Activated naive CD8-positive, alpha-beta T cell treated with anti-CD3 and anti-CD28 coated beads, Interleukin-2, amount 50 U/mL, for 24 hours (primary cell): ENCODE measurements around the gene CTSV.
"Not testable (repeated sequence)": the region's sequence is repeated elsewhere in the genome, so short reads cannot be mapped to it uniquely, and the experiment has no call there.

Source experiments
- ATAC-seq: fragments of 150-1000 bp; cut with Tn5 transposase; one replicate; pipeline ENCODE4 v1.10.0; 2021
- DNase-seq: peaks from one replicate; pipeline ENCODE4 v3.0.0; 2021
- H3K27ac Mint-ChIP-seq: one replicate; pipeline ENCODE4 v1.8.0; 2021; ENCODE audit warnings: mild to moderate bottlenecking, mixed read lengths
- H3K27me3 Mint-ChIP-seq: one replicate; pipeline ENCODE4 v1.8.0; 2021; ENCODE audit warnings: mixed read lengths
- H3K36me3 Mint-ChIP-seq: one replicate; pipeline ENCODE4 v1.8.0; 2021; ENCODE audit warnings: low read depth, mixed read lengths
- H3K4me1 Mint-ChIP-seq: one replicate; pipeline ENCODE4 v1.8.0; 2021; ENCODE audit warnings: mixed read lengths
- H3K4me3 Mint-ChIP-seq: one replicate; pipeline ENCODE4 v1.8.0; 2021; ENCODE audit warnings: mild to moderate bottlenecking, moderate library complexity, mixed read lengths
- H3K9me3 Mint-ChIP-seq: one replicate; pipeline ENCODE4 v1.8.0; 2021; ENCODE audit warnings: mixed read lengths

Gene CTSV

GRCh38 chr9:97060796-97061195, 21.9 kb upstream of the CTSV start:
- Mint-ChIP-seq H3K27me3 (peaks cover 10% of the 10 kb centered on the region), H3K9me3 (peaks cover 4% of the 10 kb centered on the region), H3K4me3 (no peak overlapping the region), H3K27ac (no peak overlapping the region), H3K4me1 (peaks cover 12% of the 10 kb centered on the region), H3K36me3 (no peaks in the 10 kb centered on the region)
- DNase-seq (no peak), ATAC-seq (no peak)

GRCh38 chr9:97059626-97060025, 20.7 kb upstream of the CTSV start:
- no peak overlapping the region for H3K4me3 Mint-ChIP-seq
- ATAC-seq (no peak), DNase-seq (no peak)
- H3K9me3 Mint-ChIP-seq, result no peaks in the 10 kb centered on the region
- H3K27me3 Mint-ChIP-seq, result peaks cover 10% of the 10 kb centered on the region
- H3K4me1 Mint-ChIP-seq, result peaks cover 12% of the 10 kb centered on the region
- no peak overlapping the region for H3K27ac Mint-ChIP-seq
- no peaks in the 10 kb centered on the region for H3K36me3 Mint-ChIP-seq

GRCh38 chr9:97057651-97058050, 18.7 kb upstream of the CTSV start:
- Mint-ChIP-seq H3K4me1 (peaks cover 8% of the 10 kb centered on the region), H3K9me3 (no peaks in the 10 kb centered on the region), H3K4me3 (no peak overlapping the region), H3K36me3 (no peaks in the 10 kb centered on the region), H3K27ac (no peak overlapping the region), H3K27me3 (peaks cover 22% of the 10 kb centered on the region)
- DNase-seq (no peak), ATAC-seq (no peak)

GRCh38 chr9:97055891-97056290, 16.9 kb upstream of the CTSV start:
- not testable (repeated sequence) for H3K4me3 Mint-ChIP-seq, H3K36me3 Mint-ChIP-seq, H3K27ac Mint-ChIP-seq, H3K9me3 Mint-ChIP-seq, ATAC-seq, H3K4me1 Mint-ChIP-seq, DNase-seq
- H3K27me3 Mint-ChIP-seq, result peaks cover 27% of the 10 kb centered on the region

DNA sequence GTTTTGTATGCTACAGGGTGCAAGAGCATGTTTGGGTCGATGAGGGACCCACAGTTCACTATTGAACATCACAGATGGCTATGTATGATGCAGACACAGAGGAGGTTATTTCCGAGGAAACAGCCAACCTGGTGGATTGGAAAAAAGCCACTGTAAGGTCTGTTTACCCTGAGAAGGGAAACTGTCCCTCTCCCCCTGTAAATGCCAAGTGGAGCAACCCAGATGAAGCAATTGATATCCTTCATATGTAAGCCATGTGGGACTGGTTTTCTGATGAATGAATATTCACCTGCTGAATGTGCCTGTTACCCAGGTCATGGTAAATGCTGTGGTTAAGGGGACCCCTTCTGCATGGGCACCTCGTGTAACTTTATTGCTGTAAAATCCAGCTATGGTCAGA, 14.8 kb upstream of the CTSV start:
- no peaks in the 10 kb centered on the region for H3K4me1 Mint-ChIP-seq
- H3K4me3 Mint-ChIP-seq, result no peak overlapping the region
- no peaks in the 10 kb centered on the region for H3K36me3 Mint-ChIP-seq
- peaks cover 25% of the 10 kb centered on the region for H3K27me3 Mint-ChIP-seq
- H3K27ac Mint-ChIP-seq, result no peak overlapping the region
- ATAC-seq (no peak), DNase-seq (no peak)
- no peaks in the 10 kb centered on the region for H3K9me3 Mint-ChIP-seq

GRCh38 chr9:97052735-97053134, 13.8 kb upstream of the CTSV start:
- Mint-ChIP-seq H3K36me3 (no peaks in the 10 kb centered on the region), H3K4me1 (no peaks in the 10 kb centered on the region), H3K27ac (no peak overlapping the region), H3K9me3 (no peaks in the 10 kb centered on the region), H3K4me3 (no peak overlapping the region), H3K27me3 (peaks cover 25% of the 10 kb centered on the region)
- no peak for DNase-seq
- ATAC-seq, result no peak

DNA sequence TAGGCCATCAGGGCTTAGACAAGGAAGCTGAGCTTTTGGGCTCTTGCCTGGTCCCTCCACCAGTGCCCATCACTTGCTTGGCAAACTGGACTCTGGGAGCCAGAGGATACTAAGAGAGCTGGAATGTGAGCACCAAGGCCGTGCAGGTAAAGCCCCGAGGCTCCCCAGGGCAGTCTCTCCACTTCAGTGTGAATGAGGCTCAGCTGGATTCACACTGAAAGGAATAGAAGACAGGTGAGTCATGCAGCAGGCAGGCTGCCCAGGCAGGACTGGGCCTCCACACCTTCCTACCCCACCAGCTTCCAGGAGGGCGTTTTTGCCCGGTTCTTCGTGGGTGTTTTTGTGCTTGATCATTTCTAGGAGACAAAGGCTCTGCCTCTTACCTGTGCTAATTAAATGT, 7.3 kb upstream of the CTSV start:
- no peaks in the 10 kb centered on the region for H3K9me3 Mint-ChIP-seq
- H3K27me3 Mint-ChIP-seq, result peaks cover 30% of the 10 kb centered on the region
- H3K4me1 Mint-ChIP-seq, result no peaks in the 10 kb centered on the region
- no peaks in the 10 kb centered on the region for H3K36me3 Mint-ChIP-seq
- H3K4me3 Mint-ChIP-seq, result no peak overlapping the region
- H3K27ac Mint-ChIP-seq, result no peak overlapping the region
- DNase-seq (no peak), ATAC-seq (no peak)

- Mint-ChIP-seq H3K4me1 (no peaks in the 10 kb centered on the region), H3K36me3 (no peaks in the 10 kb centered on the region), H3K4me3 (no peak overlapping the region), H3K9me3 (no peaks in the 10 kb centered on the region), H3K27ac (no peak overlapping the region), H3K27me3 (peaks cover 30% of the 10 kb centered on the region)
- ATAC-seq, result no peak
- no peak for DNase-seq
Observed at GRCh38 chr9:97045300-97045699, 6.4 kb upstream of the CTSV start.

DNA sequence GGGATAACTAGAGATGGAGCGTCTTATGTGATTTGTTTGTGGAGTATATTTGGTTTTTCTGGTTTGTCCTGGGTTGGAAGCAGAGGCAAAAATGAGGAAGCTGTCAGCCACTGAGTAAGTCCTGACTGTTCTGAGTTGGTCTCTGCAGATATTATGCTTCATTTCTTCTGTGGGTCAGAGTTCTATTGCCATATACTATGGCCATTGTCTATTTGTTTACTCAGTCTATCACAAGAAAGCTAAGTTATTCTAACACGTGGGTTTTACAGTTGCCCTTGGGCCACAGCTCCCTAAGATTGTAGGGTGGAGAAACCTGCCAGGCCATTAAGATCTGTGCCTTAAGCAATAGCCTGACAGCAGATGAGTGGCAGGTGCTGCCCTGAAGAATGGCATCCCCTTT, 3.0 kb upstream of the CTSV start:
- H3K36me3 Mint-ChIP-seq, result no peaks in the 10 kb centered on the region
- H3K4me1 Mint-ChIP-seq, result peaks cover 4% of the 10 kb centered on the region
- DNase-seq (no peak), ATAC-seq (no peak)
- H3K27ac Mint-ChIP-seq, result no peak overlapping the region
- H3K4me3 Mint-ChIP-seq, result no peak overlapping the region
- H3K9me3 Mint-ChIP-seq, result no peaks in the 10 kb centered on the region
- peaks cover 49% of the 10 kb centered on the region for H3K27me3 Mint-ChIP-seq

DNA sequence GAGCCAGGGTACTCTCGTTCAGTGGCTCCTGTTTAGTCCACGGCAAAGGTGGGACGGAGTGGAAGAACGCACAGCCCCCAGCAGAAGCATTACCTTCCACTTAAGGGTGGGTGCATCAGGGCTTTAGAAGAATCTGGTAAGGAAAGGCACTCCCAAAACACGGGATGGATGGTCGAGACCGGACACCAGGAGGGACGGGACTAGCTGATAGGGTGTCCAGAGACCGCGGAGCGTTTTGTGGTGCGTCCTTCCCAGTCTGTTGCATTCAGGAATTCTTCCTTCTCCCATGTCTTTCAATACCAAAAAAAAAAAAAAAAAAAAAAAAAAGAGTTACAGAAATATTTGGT, 545 bp upstream of the CTSV start:
- DNase-seq (no peak), ATAC-seq (no peak)
- Mint-ChIP-seq H3K36me3 (no peaks in the 10 kb centered on the region), H3K4me1 (peaks cover 4% of the 10 kb centered on the region), H3K9me3 (no peaks in the 10 kb centered on the region), H3K27me3 (peaks cover 56% of the 10 kb centered on the region), H3K4me3 (peak overlapping the region; percentile 79), H3K27ac (no peak overlapping the region)

GRCh38 chr9:97023505-97023904, 15.4 kb downstream of the CTSV start:
- not testable (repeated sequence) for DNase-seq, H3K27ac Mint-ChIP-seq, H3K4me3 Mint-ChIP-seq, H3K4me1 Mint-ChIP-seq, H3K36me3 Mint-ChIP-seq, ATAC-seq, H3K27me3 Mint-ChIP-seq, H3K9me3 Mint-ChIP-seq

DNA sequence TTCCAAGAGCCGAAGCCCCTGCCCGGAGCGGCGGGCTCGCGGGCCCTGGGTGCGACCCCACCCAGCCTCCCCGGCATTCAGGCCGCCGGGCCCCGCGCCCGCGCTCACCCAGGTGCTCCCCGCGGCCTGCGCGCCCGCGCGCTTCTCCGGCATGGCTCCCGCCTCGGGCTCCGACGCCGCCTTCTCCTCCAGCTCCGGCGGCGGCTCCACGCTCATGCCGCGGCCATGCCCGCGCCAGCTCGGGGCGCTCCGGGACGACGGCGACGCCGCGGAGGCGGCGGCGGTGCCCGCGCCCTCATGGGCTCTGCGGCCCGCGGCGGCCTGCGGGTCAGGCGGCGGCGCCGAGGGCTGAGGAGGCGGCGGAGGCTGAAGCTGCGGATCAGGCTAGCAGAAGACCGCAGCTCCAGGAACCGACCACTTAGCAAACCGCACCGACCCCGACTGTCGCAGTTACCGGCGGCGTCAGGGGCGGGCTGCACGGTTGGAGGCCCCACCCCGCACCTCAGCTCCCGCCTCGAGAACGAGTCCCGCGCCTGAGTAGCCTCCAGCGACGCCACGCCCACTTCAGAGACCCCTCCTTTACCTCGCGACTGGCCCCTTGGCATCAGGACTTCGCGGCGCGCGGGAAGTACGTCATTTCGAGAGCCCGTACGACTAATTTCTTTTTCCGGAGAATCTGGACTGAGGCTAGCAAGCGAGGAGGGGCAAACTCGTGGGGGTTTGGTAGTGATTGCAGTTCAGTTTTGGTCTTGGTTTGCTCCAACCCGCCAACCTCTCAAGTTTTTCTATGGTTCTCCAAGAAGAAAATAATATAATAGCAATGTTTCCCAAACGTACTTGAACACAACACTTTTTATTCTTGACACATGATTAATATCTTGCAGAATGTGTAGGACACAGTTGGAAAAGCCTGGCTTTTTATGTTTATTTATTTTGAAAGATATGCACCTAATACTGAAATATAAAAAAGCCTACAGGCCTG, 25.5 kb downstream of the CTSV start:
- ATAC-seq (peak; percentile 96), DNase-seq (peak; percentile 68)
- Mint-ChIP-seq H3K27ac (peak overlapping the region; percentile 86), H3K4me1 (peaks cover 15% of the 10 kb centered on the region), H3K4me3 (peak overlapping the region; percentile 87)
- not testable (repeated sequence) for H3K36me3 Mint-ChIP-seq, H3K27me3 Mint-ChIP-seq, H3K9me3 Mint-ChIP-seq

- DNase-seq (peak; percentile 12), ATAC-seq (peak; percentile 81)
- Mint-ChIP-seq H3K4me3 (peak overlapping the region; percentile 87), H3K27ac (peak overlapping the region; percentile 86), H3K4me1 (peaks cover 15% of the 10 kb centered on the region)
- not testable (repeated sequence) for H3K27me3 Mint-ChIP-seq, H3K9me3 Mint-ChIP-seq, H3K36me3 Mint-ChIP-seq
Observed at GRCh38 chr9:97012617-97013016, 26.3 kb downstream of the CTSV start.

DNA sequence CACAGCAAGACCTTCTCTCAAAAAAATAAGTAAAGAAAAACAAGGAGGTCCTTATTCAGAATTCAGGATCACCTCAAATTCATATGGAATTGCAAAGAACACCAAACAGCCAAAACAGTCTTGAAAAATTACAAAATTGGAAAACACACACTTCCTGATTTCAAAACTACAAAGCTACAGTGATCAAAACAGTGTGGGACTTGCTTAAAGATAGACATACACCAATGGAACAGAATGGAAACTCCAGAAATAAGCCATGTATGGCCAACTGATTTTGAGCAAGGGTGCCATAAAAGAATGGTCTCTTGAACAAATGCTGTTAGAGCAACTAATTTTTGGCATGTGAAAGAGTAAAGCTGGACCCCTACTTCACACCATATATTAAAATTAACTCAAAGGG, 36.7 kb downstream of the CTSV start:
- not testable (repeated sequence) for DNase-seq, H3K4me3 Mint-ChIP-seq, H3K9me3 Mint-ChIP-seq, H3K27me3 Mint-ChIP-seq, ATAC-seq, H3K36me3 Mint-ChIP-seq, H3K27ac Mint-ChIP-seq
- H3K4me1 Mint-ChIP-seq, result peaks cover 42% of the 10 kb centered on the region

DNA sequence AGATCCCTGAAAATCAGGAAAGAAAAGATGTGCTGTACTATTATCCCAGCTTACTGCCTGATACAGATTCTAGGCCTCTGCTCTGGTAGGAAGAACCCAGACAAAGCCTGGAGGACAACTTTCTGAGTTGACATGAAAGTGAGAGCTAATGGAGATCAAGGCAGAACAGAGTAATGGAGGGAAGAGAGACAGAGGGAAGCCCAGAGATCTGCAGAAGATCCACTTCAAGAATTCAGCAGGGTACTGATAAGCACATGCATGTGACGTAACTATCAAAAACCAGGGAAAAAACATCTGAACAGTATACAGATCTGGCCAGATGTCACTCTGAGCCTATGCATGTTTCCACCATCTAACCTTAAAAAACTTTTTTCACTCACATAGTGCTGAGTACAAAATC, 37.6 kb downstream of the CTSV start:
- H3K36me3 Mint-ChIP-seq, H3K9me3 Mint-ChIP-seq, H3K27me3 Mint-ChIP-seq, H3K4me3 Mint-ChIP-seq, DNase-seq, ATAC-seq, H3K27ac Mint-ChIP-seq: not testable (repeated sequence)
- H3K4me1 Mint-ChIP-seq, result peaks cover 48% of the 10 kb centered on the region
